Right forelimb (tissue), 1 donor: ENCODE measurements around the gene PTPN4.

Experiments used
- DNase-seq: peaks from one replicate; pipeline ENCODE4 v3.0.0-alpha.2; 2018

Gene PTPN4

GRCh38 chr2:119860924-119861323, 101.2 kb downstream of the PTPN4 start:
- no peak for DNase-seq

GRCh38 chr2:119862127-119862889, 102.6 kb downstream of the PTPN4 start:
- DNase-seq, result no peak

- no peak for DNase-seq
These were observed 104.6 kb downstream of the PTPN4 start for GRCh38 chr2:119864318-119864717.

- DNase-seq, result no peak
These were observed 112.0 kb downstream of the PTPN4 start for GRCh38 chr2:119871725-119872124.

GRCh38 chr2:119873350-119874315, 113.9 kb downstream of the PTPN4 start:
- no peak for DNase-seq

- no peak for DNase-seq
These were observed 119.8 kb downstream of the PTPN4 start for GRCh38 chr2:119879502-119879901.

- no peak for DNase-seq
These were observed 129.0 kb downstream of the PTPN4 start for GRCh38 chr2:119888680-119889079.

GRCh38 chr2:119897736-119898395, 138.1 kb downstream of the PTPN4 start:
- no peak for DNase-seq

GRCh38 chr2:119901013-119901412, 141.3 kb downstream of the PTPN4 start:
- no peak for DNase-seq

- no peak for DNase-seq
These were observed 150.8 kb downstream of the PTPN4 start for GRCh38 chr2:119910566-119910965.

- no peak for DNase-seq
These were observed 154.5 kb downstream of the PTPN4 start for GRCh38 chr2:119914266-119914665.

GRCh38 chr2:119921825-119922224, 162.1 kb downstream of the PTPN4 start:
- no peak for DNase-seq

GRCh38 chr2:119922699-119923098, 163.0 kb downstream of the PTPN4 start:
- no peak for DNase-seq

GRCh38 chr2:119929537-119929936, 169.8 kb downstream of the PTPN4 start:
- no peak for DNase-seq

- no peak for DNase-seq
These were observed 173.1 kb downstream of the PTPN4 start for GRCh38 chr2:119932809-119933208.

GRCh38 chr2:119934319-119934718, 174.6 kb downstream of the PTPN4 start:
- no peak for DNase-seq

- no peak for DNase-seq
These were observed 178.0 kb downstream of the PTPN4 start for GRCh38 chr2:119937680-119938079.

GRCh38 chr2:119939915-119940314, 180.2 kb downstream of the PTPN4 start:
- DNase-seq, result no peak

GRCh38 chr2:119940856-119941255, 181.1 kb downstream of the PTPN4 start:
- no peak for DNase-seq

GRCh38 chr2:119941388-119941787, 181.7 kb downstream of the PTPN4 start:
- no peak for DNase-seq

GRCh38 chr2:119941981-119942513, 182.3 kb downstream of the PTPN4 start:
- no peak for DNase-seq

GRCh38 chr2:119943058-119943457, 183.3 kb downstream of the PTPN4 start:
- DNase-seq, result no peak

GRCh38 chr2:119947535-119947934, 187.8 kb downstream of the PTPN4 start:
- DNase-seq, result no peak
